Caco-2 (cell line): Measurements from ENCODE around the gene ANKRD63. TPM values are rescaled to one million over a fixed set of nuclear protein-coding genes. Genes with fewer than 3 reads are reported as not detected.
A peak's percentile ranks its signal among the peaks of the same experiment; 100 is the strongest.

Experiments used
- BruUV-seq: library from RNA; stranded (reverse); fragments of 400-500 nt; replicated peaks from 2 replicates; lab custom pipeline; 2021; lab: Mats Ljungman, UMichigan
- CTCF ChIA-PET: fragments of 300-600 bp; sonication (Branson Sonifier 250); formaldehyde crosslinking; loops from one replicate; lab custom pipeline; 2022; ENCODE audit warnings: antibody characterized with exemption; lab: Charles Lee
- POLR2A ChIA-PET: fragments of 300-600 bp; sonication (Branson Sonifier 250); formaldehyde crosslinking; loops from one replicate; lab custom pipeline; 2022; ENCODE audit warnings: antibody characterized with exemption; lab: Charles Lee
- DNase-seq, 2 experiments: peaks; one replicate each; pipeline versions ENCODE4 v3.0.0 to v3.0.0-alpha.2; 2020 to 2022
- H3K27me3 ChIP-seq: replicated peaks from 2 replicates; pipeline ENCODE4 v1.6.0; 2011; ENCODE audit warnings: low read length; ENCODE audit not compliant: control insufficient read depth, insufficient read depth
- H3K36me3 ChIP-seq: 2 replicates; pipeline ENCODE4 v1.5.1; 2011; ENCODE audit warnings: low read length; ENCODE audit not compliant: control insufficient read depth, insufficient read depth
- H3K4me1 ChIP-seq: fragments of 250-450 bp; sonication (Bioruptor Pico); 2 replicates; pipeline ENCODE4 v1.5.1; 2020; ENCODE audit warnings: mild to moderate bottlenecking
- H3K4me3 ChIP-seq: 2 replicates; pipeline ENCODE4 v1.5.1; 2011; ENCODE audit warnings: low read depth, mild to moderate bottlenecking, control low read depth, low read length
- H3K9me3 ChIP-seq: fragments of 250-450 bp; sonication (Bioruptor Pico); 2 replicates; pipeline ENCODE4 v1.5.1; 2020; ENCODE audit warnings: mild to moderate bottlenecking, moderate library complexity
- H3K27ac Mint-ChIP-seq: one replicate; pipeline ENCODE4 v1.8.0; 2022; ENCODE audit warnings: mixed read lengths; ENCODE audit not compliant: unreplicated experiment
- H3K27me3 Mint-ChIP-seq: one replicate; pipeline ENCODE4 v1.8.0; 2022; ENCODE audit warnings: mixed read lengths; ENCODE audit not compliant: insufficient read depth, unreplicated experiment
- H3K36me3 Mint-ChIP-seq: one replicate; pipeline ENCODE4 v1.8.0; 2022; ENCODE audit warnings: mild to moderate bottlenecking, mixed read lengths; ENCODE audit not compliant: insufficient read depth, unreplicated experiment
- H3K4me1 Mint-ChIP-seq: one replicate; pipeline ENCODE4 v1.8.0; 2022; ENCODE audit warnings: low read depth, mixed read lengths; ENCODE audit not compliant: unreplicated experiment
- H3K4me3 Mint-ChIP-seq: one replicate; pipeline ENCODE4 v1.8.0; 2022; ENCODE audit warnings: mild to moderate bottlenecking, moderate library complexity, mixed read lengths; ENCODE audit not compliant: unreplicated experiment
- H3K9me3 Mint-ChIP-seq: one replicate; pipeline ENCODE4 v1.8.0; 2022; ENCODE audit warnings: mixed read lengths; ENCODE audit not compliant: unreplicated experiment
- intact Hi-C: fragments of 100-400 bp; cut with micrococcal nuclease; formaldehyde crosslinking; loops from one replicate; pipeline ENCODE4 v1.10.0; 2022; ENCODE audit not compliant: unreplicated experiment
- total RNA-seq: library from RNA; stranded (reverse); gene quantifications from 2 replicates; pipeline ENCODE4 v1.2.3, GENCODE V29; 2022
- TF ChIP-seq, protein P1 (sequence below), 2 experiments: fragments of 200-600 bp in 1 of 2; IDR thresholded peaks; 1 replicate in 1 of 2; 2 replicates in 1 of 2; pipeline versions ENCODE4 v1.5.1 to v1.8.0; 2011 to 2022; ENCODE audit warnings: antibody characterized with exemption in 1 of 2, control low read depth in 1 of 2, inconsistent platforms in 1 of 2, low read depth in 1 of 2, low read length in 1 of 2, mild to moderate bottlenecking in 1 of 2, moderate library complexity in 1 of 2; ENCODE audit not compliant: insufficient read depth in 1 of 2, severe bottlenecking in 1 of 2, unreplicated experiment in 1 of 2

ANKRD63 gene
- total RNA-seq, 1 experiment from 2014 or later = 0.79 TPM

DNA sequence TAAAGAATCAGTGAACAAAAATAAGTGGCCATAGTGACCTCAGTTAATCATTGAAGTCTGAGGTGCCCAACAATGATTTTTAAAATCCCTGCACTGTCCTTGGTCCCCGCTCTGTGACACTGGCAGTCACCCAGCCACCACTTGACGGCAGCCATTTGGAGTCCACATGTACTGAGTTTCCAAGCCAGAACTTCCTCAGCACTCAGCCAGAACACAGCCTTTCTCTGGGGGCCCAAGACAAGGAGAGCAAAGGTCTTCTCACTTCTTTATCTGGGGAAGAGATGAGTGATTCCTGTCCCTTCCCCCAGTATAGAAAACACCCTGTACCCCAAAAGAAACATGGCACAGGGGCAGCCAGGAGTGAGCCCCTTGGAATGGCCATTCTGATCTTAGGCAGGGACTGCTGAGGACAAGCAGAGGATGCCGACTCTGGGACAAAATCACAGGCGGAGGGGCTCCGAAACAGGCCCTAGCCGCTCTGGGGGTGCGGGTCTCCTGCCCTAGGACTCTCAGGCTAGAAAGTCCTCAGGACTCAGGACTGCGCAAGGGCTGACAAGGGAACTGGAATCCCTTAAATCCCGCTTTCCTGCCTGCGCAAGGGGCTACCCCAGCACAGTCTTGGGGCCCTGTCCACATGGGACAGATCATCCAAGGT lies 31.3 kb downstream of the ANKRD63 start:
- DNase-seq = no peak
- Histone ChIP-seq H3K4me1 (peaks cover 9% of the 10 kb centered on the region), H3K4me3 (no peak overlapping the region), H3K36me3 (no peaks in the 10 kb centered on the region; the same call in 1 of the 2 replicates), H3K9me3 (no peaks in the 10 kb centered on the region), H3K27me3 (no peaks in the 10 kb centered on the region)
- ChIA-PET POLR2A (no interaction called here), CTCF (no interaction called here)
- Mint-ChIP-seq H3K9me3 (no peaks in the 10 kb centered on the region), H3K4me3 (peak overlapping the region; percentile 86), H3K27me3 (no peaks in the 10 kb centered on the region), H3K4me1 (peaks cover 8% of the 10 kb centered on the region), H3K27ac (no peak overlapping the region), H3K36me3 (peaks cover 11% of the 10 kb centered on the region)
- no TSS peak for BruUV-seq
- TF ChIP-seq, protein P1, sequence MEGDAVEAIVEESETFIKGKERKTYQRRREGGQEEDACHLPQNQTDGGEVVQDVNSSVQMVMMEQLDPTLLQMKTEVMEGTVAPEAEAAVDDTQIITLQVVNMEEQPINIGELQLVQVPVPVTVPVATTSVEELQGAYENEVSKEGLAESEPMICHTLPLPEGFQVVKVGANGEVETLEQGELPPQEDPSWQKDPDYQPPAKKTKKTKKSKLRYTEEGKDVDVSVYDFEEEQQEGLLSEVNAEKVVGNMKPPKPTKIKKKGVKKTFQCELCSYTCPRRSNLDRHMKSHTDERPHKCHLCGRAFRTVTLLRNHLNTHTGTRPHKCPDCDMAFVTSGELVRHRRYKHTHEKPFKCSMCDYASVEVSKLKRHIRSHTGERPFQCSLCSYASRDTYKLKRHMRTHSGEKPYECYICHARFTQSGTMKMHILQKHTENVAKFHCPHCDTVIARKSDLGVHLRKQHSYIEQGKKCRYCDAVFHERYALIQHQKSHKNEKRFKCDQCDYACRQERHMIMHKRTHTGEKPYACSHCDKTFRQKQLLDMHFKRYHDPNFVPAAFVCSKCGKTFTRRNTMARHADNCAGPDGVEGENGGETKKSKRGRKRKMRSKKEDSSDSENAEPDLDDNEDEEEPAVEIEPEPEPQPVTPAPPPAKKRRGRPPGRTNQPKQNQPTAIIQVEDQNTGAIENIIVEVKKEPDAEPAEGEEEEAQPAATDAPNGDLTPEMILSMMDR (IDR thresholded peaks at IDR 0.05; ENCODE audit: insufficient read depth in 1 of 2, low read depth in 1 of 2, low read length in 1 of 2, severe bottlenecking in 1 of 2, unreplicated experiment in 1 of 2) = no peak
- intact Hi-C loops = loop anchor here (2.0 kb wide), 1 partner anchor 13 kb away; the partner anchor contains the start of gene PAK6

DNA sequence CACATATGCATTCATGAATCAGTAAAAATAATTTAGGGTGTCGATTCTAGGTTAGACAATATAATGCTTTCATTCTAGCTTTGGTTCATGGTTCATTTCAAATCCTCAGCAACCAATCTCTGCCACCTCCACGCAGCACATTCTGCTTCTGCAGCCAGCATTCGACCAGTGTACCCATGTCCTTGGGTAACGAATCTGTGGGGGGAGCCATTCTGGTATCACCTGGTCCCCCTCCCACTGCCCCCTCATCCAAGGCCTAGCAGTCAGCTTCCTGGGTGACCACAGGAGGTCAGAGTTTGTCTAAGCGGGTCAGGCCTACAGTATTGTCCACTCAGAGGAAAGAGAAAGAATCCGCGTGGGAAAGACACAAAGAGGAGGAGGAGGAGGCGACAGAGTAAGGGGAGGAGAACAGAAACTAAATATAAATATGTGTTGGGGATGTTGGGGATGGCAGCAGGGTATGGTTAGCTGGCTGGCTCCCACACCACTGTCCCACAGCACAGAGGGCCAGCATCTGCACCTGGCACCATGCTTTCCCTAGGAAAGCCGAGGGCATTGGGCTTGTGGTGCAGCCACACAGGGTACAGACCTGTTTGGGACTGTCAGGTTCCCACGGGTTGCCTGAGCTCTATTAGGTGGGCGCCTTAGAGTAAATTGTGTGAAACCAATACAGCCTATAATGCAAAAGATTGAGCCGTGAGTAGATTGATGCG lies 31.9 kb downstream of the ANKRD63 start:
- peak overlapping the region; percentile 50 for H3K4me3 Mint-ChIP-seq
- TF ChIP-seq, protein P1 (IDR thresholded peaks at IDR 0.05; ENCODE audit: insufficient read depth in 1 of 2, low read depth in 1 of 2, low read length in 1 of 2, severe bottlenecking in 1 of 2, unreplicated experiment in 1 of 2) = no peak
- Histone ChIP-seq H3K9me3 (no peaks in the 10 kb centered on the region), H3K27me3 (no peaks in the 10 kb centered on the region), H3K4me1 (peaks cover 14% of the 10 kb centered on the region), H3K4me3 (no peak overlapping the region), H3K36me3 (no peaks in the 10 kb centered on the region; the same call in 1 of the 2 replicates)
- H3K9me3 Mint-ChIP-seq = no peaks in the 10 kb centered on the region
- POLR2A ChIA-PET = no interaction called here
- CTCF ChIA-PET = no interaction called here
- no peak for DNase-seq
- intact Hi-C loops = no loop called here
- H3K27ac Mint-ChIP-seq = no peak overlapping the region
- BruUV-seq = no TSS peak
- no peaks in the 10 kb centered on the region for H3K27me3 Mint-ChIP-seq
- peaks cover 10% of the 10 kb centered on the region for H3K36me3 Mint-ChIP-seq
- H3K4me1 Mint-ChIP-seq = peaks cover 8% of the 10 kb centered on the region

DNA sequence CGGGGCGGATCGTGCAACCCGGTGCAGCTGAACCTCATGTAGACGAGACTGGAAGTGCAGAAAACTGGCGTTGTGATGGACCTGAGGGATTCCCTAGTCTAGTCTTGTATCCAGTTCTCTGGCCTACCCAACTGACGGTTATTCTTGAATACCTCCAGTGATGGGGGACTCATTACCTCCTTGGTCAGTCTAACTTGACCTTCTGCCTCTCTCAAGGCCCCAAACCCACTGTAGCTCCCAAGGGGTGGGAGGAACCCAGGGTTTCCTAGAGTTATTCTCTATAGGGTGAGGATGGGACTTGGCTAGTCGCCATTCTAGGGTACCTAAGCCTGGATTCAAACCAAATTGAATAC lies 32.6 kb downstream of the ANKRD63 start:
- no TSS peak for BruUV-seq
- ChIA-PET CTCF (no interaction called here), POLR2A (no interaction called here)
- Histone ChIP-seq H3K4me1 (peaks cover 20% of the 10 kb centered on the region), H3K9me3 (no peaks in the 10 kb centered on the region), H3K36me3 (no peaks in the 10 kb centered on the region; the same call in 1 of the 2 replicates), H3K4me3 (no peak overlapping the region), H3K27me3 (no peaks in the 10 kb centered on the region)
- no peak overlapping the region for H3K4me3 Mint-ChIP-seq
- TF ChIP-seq, protein P1 (IDR thresholded peaks at IDR 0.05; ENCODE audit: insufficient read depth in 1 of 2, low read depth in 1 of 2, low read length in 1 of 2, severe bottlenecking in 1 of 2, unreplicated experiment in 1 of 2) = no peak
- no peak for DNase-seq
- H3K36me3 Mint-ChIP-seq = peaks cover 6% of the 10 kb centered on the region
- H3K4me1 Mint-ChIP-seq = peaks cover 12% of the 10 kb centered on the region
- H3K27me3 Mint-ChIP-seq = no peaks in the 10 kb centered on the region
- H3K9me3 Mint-ChIP-seq = no peaks in the 10 kb centered on the region
- no peak overlapping the region for H3K27ac Mint-ChIP-seq
- intact Hi-C loops = no loop called here
